Mucosa of stomach (tissue), 1 donor: ENCODE results near the gene SECTM1.

Source experiments
- H3K27me3 ChIP-seq: one replicate; pipeline ENCODE4 v1.7.0; 2013; ENCODE audit warnings: mild to moderate bottlenecking, low read length; ENCODE audit not compliant: control insufficient read depth, insufficient read depth
- H3K36me3 ChIP-seq: one replicate; pipeline ENCODE4 v1.7.0; 2013; ENCODE audit warnings: low read length; ENCODE audit not compliant: control insufficient read depth, insufficient read depth
- H3K4me1 ChIP-seq: one replicate; pipeline ENCODE4 v1.7.0; 2013; ENCODE audit warnings: mild to moderate bottlenecking, low read length; ENCODE audit not compliant: control insufficient read depth, insufficient read depth
- H3K4me3 ChIP-seq: one replicate; pipeline ENCODE4 v1.7.0; 2013; ENCODE audit warnings: low read length
- H3K9ac ChIP-seq: one replicate; pipeline ENCODE4 v1.7.0; 2013; ENCODE audit warnings: mild to moderate bottlenecking, low read length, moderate library complexity
- H3K9me3 ChIP-seq: one replicate; pipeline ENCODE4 v1.7.0; 2013; ENCODE audit warnings: mild to moderate bottlenecking, low read length, moderate library complexity; ENCODE audit not compliant: control insufficient read depth
- donor health status: Pancreatic carcinoma.

SECTM1 gene

GRCh38 chr17:82328994-82329507 lies 4.5 kb downstream of the SECTM1 start:
- H3K4me1 ChIP-seq, result peaks cover 70% of the 10 kb centered on the region
- peaks cover 2% of the 10 kb centered on the region for H3K27me3 ChIP-seq
- no peak overlapping the region for H3K4me3 ChIP-seq

GRCh38 chr17:82328141-82328993 lies 5.2 kb downstream of the SECTM1 start:
- Histone ChIP-seq H3K9ac (peak overlapping the region; percentile 33), H3K27me3 (peaks cover 2% of the 10 kb centered on the region), H3K9me3 (no peaks in the 10 kb centered on the region), H3K4me3 (no peak overlapping the region), H3K36me3 (no peaks in the 10 kb centered on the region), H3K4me1 (peaks cover 73% of the 10 kb centered on the region)

More at GRCh38 chr17:82328994-82329507, 4.5 kb downstream of the SECTM1 start:
- Histone ChIP-seq H3K36me3 (no peaks in the 10 kb centered on the region), H3K9ac (peak overlapping the region; percentile 25), H3K9me3 (no peaks in the 10 kb centered on the region)

DNA sequence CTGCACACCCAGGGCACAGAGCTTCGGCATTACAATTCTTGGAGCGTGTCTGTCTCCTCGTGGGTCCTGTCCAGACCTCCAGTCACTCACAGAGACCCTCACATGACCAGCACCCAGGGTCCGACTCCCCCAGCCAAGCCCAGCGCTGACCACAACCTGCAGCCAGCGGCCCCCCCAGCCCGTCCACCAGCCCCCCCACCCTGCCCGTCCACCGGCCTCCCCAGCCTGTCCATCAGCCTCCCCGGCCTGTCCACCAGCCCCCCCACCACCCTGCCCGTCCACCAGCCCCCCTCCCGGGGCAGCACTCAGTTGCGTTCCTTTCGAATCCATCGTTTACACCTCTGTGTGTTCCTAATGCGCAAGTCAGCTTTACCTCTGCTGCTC lies 5.8 kb downstream of the SECTM1 start:
- Histone ChIP-seq H3K36me3 (no peaks in the 10 kb centered on the region), H3K9me3 (no peaks in the 10 kb centered on the region), H3K4me3 (no peak overlapping the region), H3K4me1 (peaks cover 73% of the 10 kb centered on the region), H3K27me3 (peaks cover 2% of the 10 kb centered on the region), H3K9ac (no peak overlapping the region)

DNA sequence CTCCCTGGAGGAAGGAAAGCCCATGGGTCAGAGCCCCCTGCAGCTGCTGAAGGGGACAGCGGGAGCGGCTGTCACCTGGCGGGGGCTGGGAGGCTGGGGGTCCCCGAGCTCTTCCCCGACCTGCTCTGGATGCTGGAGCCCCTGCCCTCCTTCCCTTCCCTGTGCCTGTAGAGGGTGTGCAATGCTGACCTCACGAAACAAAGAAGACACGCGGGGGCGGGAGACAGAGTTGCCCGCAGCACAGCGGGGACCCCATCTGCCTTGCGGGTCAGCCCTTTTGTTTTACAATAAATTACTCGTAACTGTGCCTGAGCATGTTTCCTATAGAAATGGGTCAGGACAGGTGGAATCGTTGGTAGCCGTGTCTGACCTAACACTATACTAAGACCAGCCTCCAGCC lies 6.3 kb downstream of the SECTM1 start:
- no peaks in the 10 kb centered on the region for H3K36me3 ChIP-seq
- no peak overlapping the region for H3K4me3 ChIP-seq
- no peak overlapping the region for H3K9ac ChIP-seq
- peaks cover 69% of the 10 kb centered on the region for H3K4me1 ChIP-seq
- H3K9me3 ChIP-seq, result no peaks in the 10 kb centered on the region
- peaks cover 2% of the 10 kb centered on the region for H3K27me3 ChIP-seq

DNA sequence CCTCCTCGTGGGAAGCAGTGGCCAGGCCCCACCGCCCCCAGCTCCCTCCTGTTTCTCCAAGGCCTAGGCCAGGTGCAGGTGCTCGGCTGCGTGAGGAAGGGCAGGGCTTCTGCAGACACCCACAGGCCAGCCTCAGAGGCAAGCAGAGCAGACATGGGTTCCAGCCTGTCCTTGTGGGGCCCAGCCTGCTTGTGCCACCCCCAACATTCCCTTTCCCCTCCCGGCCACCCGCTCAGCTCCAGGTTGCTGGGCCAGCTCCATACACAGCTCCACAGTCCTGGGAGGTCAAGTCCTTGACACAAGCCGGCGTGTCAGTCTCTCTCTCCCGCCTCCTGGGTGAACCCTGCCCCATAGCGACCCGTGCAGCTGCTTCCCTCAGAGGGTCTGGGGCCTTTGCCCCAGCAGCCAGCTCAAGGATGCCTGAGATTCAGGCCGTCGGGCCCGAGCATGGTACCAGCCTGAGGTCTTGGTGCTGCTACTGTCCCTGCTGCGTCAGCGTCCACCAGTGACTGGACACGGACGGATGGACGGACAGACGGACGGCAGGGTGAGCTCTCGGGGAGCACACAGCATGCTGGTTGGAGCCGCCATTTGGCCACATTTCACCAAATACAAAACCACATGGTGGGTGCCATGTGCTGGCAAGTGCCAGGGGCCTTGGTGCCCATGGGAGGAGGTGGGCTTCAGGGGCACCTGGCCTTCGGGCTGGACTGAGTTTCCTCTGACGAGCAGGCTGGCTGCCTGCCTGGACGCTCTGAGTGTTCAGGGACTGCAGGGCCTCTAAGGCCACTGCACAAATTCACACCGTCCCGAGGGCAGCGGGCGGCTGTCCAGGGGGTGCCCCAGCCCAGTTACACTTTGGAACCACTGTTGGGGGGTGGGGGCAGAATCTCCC lies 8.0 kb downstream of the SECTM1 start:
- peaks cover 64% of the 10 kb centered on the region for H3K4me1 ChIP-seq
- peak overlapping the region; percentile 8 for H3K4me3 ChIP-seq
- H3K9ac ChIP-seq, result peak overlapping the region; percentile 50
- H3K36me3 ChIP-seq, result no peaks in the 10 kb centered on the region
- H3K9me3 ChIP-seq, result no peaks in the 10 kb centered on the region
- no peaks in the 10 kb centered on the region for H3K27me3 ChIP-seq

DNA sequence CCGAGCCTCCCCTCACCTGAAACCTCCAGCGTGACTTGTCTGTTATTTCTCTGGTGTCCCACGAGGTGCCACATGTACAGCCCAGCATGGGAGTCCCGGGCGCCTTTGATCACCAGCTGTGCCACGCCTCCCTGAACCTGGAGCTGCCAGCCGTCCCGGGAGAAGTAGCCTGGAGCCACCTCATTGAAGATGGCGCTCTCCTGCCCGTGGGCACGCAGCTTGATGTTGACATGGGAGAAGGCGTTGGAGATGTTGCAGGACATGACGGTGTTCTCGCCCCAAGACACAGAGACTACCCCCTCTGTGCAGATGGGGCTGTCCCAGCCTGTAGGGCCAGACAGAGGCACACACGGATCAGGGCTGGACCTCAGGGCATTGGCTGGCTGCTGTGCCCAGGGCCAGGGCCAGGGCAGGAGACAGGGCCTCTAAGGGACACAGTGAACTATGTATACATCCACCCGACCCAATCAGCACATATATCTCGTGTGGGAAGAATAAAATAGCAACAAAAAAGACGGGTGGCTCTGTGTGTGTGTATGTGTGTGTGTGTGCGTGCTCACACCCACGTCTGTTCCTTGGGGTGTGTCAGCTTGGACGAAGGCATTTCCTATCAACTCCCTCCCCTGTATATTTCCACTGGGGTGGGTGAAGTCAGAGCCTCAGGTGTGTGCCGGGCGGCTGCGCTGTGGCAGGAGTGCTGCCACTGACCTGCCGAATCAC lies 8.8 kb downstream of the SECTM1 start:
- H3K9me3 ChIP-seq, result no peaks in the 10 kb centered on the region
- H3K4me1 ChIP-seq, result peaks cover 61% of the 10 kb centered on the region
- no peaks in the 10 kb centered on the region for H3K27me3 ChIP-seq
- H3K9ac ChIP-seq, result peak overlapping the region; percentile 50
- no peaks in the 10 kb centered on the region for H3K36me3 ChIP-seq
- no peak overlapping the region for H3K4me3 ChIP-seq

- no peaks in the 10 kb centered on the region for H3K9me3 ChIP-seq
- H3K4me3 ChIP-seq, result no peak overlapping the region
- H3K27me3 ChIP-seq, result no peaks in the 10 kb centered on the region
- H3K36me3 ChIP-seq, result no peaks in the 10 kb centered on the region
- no peak overlapping the region for H3K9ac ChIP-seq
- peaks cover 50% of the 10 kb centered on the region for H3K4me1 ChIP-seq
These were observed 9.9 kb downstream of the SECTM1 start for GRCh38 chr17:82323514-82324234.

GRCh38 chr17:82322526-82323453 lies 10.8 kb downstream of the SECTM1 start:
- Histone ChIP-seq H3K27me3 (no peaks in the 10 kb centered on the region), H3K9ac (no peak overlapping the region), H3K36me3 (no peaks in the 10 kb centered on the region), H3K4me1 (peaks cover 42% of the 10 kb centered on the region), H3K4me3 (no peak overlapping the region), H3K9me3 (no peaks in the 10 kb centered on the region)

GRCh38 chr17:82321947-82322466 lies 11.6 kb downstream of the SECTM1 start:
- Histone ChIP-seq H3K27me3 (no peaks in the 10 kb centered on the region), H3K9ac (no peak overlapping the region), H3K36me3 (no peaks in the 10 kb centered on the region), H3K4me3 (no peak overlapping the region), H3K9me3 (no peaks in the 10 kb centered on the region), H3K4me1 (peaks cover 42% of the 10 kb centered on the region)
